H1 (cell line): ENCODE data around the gene RIN1. TPM values are rescaled to one million over a fixed set of nuclear protein-coding genes. Genes with fewer than 3 reads are reported as not detected.

Experiments
- CTCF ChIA-PET: fragments of 300-600 bp; sonication (Branson Sonifier 250); formaldehyde crosslinking; loops from one replicate; lab custom pipeline; 2021; ENCODE audit not compliant: partially characterized antibody; lab: Charles Lee
- POLR2A ChIA-PET: fragments of 300-600 bp; sonication (Branson Sonifier 250); formaldehyde crosslinking; loops from one replicate; lab custom pipeline; 2021; ENCODE audit warnings: inconsistent platforms; ENCODE audit not compliant: partially characterized antibody; lab: Charles Lee
- DNase-seq, 2 experiments: peaks; one replicate each; pipeline versions ENCODE4 v3.0.0 to v3.0.0-alpha.2; 2010 to 2022; ENCODE audit warnings: low spot score in 2 of 2, low read depth in 1 of 2, mixed read lengths in 1 of 2
- FAIRE-seq: peaks from 2 replicates; lab custom pipeline; 2011; peaks lifted over from hg19 to GRCh38; lab: Jason Lieb, UNC
- H2AFZ ChIP-seq: 2 replicates; pipeline ENCODE4 v1.8.1; 2012; ENCODE audit warnings: low read length, inconsistent platforms
- H2AK5ac ChIP-seq: 2 replicates; pipeline ENCODE4 v1.6.1; 2013; ENCODE audit warnings: low read depth, low read length
- H2BK120ac ChIP-seq: replicated peaks from 2 replicates; pipeline ENCODE3; 2013; ENCODE audit warnings: low read depth, low read length, inconsistent platforms
- H2BK12ac ChIP-seq: 2 replicates; pipeline ENCODE4 v1.6.1; 2013; ENCODE audit warnings: low read depth, low read length
- H2BK15ac ChIP-seq: 2 replicates; pipeline ENCODE4 v1.6.1; 2013; ENCODE audit warnings: low read length
- H2BK20ac ChIP-seq: 2 replicates; pipeline ENCODE4 v1.6.1; 2013; ENCODE audit warnings: low read length
- H2BK5ac ChIP-seq: 2 replicates; pipeline ENCODE4 v1.6.1; 2013; ENCODE audit warnings: low read depth, low read length
- H3K14ac ChIP-seq: 2 replicates; pipeline ENCODE4 v1.6.1; 2013; ENCODE audit warnings: inconsistent platforms; ENCODE audit not compliant: insufficient read length
- H3K18ac ChIP-seq: 2 replicates; pipeline ENCODE4 v1.6.1; 2013; ENCODE audit warnings: low read length; ENCODE audit errors: extremely low read depth
- H3K23ac ChIP-seq: 2 replicates; pipeline ENCODE4 v1.6.1; 2013; ENCODE audit warnings: inconsistent platforms; ENCODE audit not compliant: insufficient read length
- H3K23me2 ChIP-seq: 2 replicates; pipeline ENCODE4 v1.6.1; 2013; ENCODE audit warnings: low read depth, low read length
- H3K27ac ChIP-seq: 2 replicates; pipeline ENCODE4 v1.6.1; 2011; ENCODE audit warnings: low read depth, low read length, inconsistent platforms
- H3K27me3 ChIP-seq, 4 experiments: replicated peaks in 1 of 4; 1 replicate in 1 of 4; 2 replicates in 3 of 4; pipeline versions ENCODE4 v1.6.1 to v1.8.1; 2011 to 2013; ENCODE audit warnings: low read length in 3 of 4, mild to moderate bottlenecking in 3 of 4, inconsistent platforms in 2 of 4, mixed read lengths in 2 of 4, moderate library complexity in 1 of 4; ENCODE audit not compliant: control insufficient read depth in 3 of 4, insufficient read depth in 3 of 4; ENCODE audit errors: extremely low read depth in 1 of 4
- H3K36me3 ChIP-seq, 4 experiments: 2 replicates each; pipeline versions ENCODE4 v1.6.1 to v1.8.1; 2011 to 2013; ENCODE audit warnings: mild to moderate bottlenecking in 4 of 4, low read length in 3 of 4, moderate library complexity in 2 of 4, control low read depth in 1 of 4, inconsistent platforms in 1 of 4; ENCODE audit not compliant: insufficient read depth in 4 of 4, control insufficient read depth in 2 of 4
- H3K4ac ChIP-seq: replicated peaks from 2 replicates; pipeline ENCODE3; 2013; ENCODE audit warnings: low read length, low read depth, mixed read lengths, inconsistent platforms; ENCODE audit not compliant: insufficient read length
- H3K4me1 ChIP-seq, 4 experiments: replicated peaks in 1 of 4; 1 replicate in 1 of 4; 2 replicates in 3 of 4; pipeline versions ENCODE4 v1.6.1 to v1.8.1; 2011 to 2013; ENCODE audit warnings: low read length in 3 of 4, inconsistent platforms in 2 of 4, mixed read lengths in 1 of 4; ENCODE audit not compliant: insufficient read depth in 4 of 4, control insufficient read depth in 3 of 4
- H3K4me2 ChIP-seq, 2 experiments: 2 replicates each; pipeline versions ENCODE4 v1.6.1 to v1.8.1; 2011 to 2013; ENCODE audit warnings: low read depth in 2 of 2, low read length in 2 of 2, control low read depth in 1 of 2, inconsistent platforms in 1 of 2, mild to moderate bottlenecking in 1 of 2; ENCODE audit not compliant: insufficient read depth in 1 of 2
- H3K4me3 ChIP-seq, 4 experiments: fragments of 200-600, 300-600 bp in 1 of 4; sonication (generic), shearing (Covaris generic), sonication (Bioruptor Twin) in 1 of 4; 2 replicates each; pipeline versions ENCODE4 v1.5.1 to v1.8.1; 2011 to 2016; ENCODE audit warnings: low read length in 4 of 4, low read depth in 3 of 4, control low read depth in 2 of 4, inconsistent platforms in 2 of 4, mild to moderate bottlenecking in 2 of 4, mixed read lengths in 1 of 4, moderate library complexity in 1 of 4; ENCODE audit not compliant: insufficient read depth in 2 of 4; ENCODE audit errors: extremely low read depth in 1 of 4
- H3K56ac ChIP-seq: replicated peaks from 2 replicates; pipeline ENCODE3; 2013; ENCODE audit warnings: low read depth, mild to moderate bottlenecking, mixed read lengths, low read length, inconsistent platforms; ENCODE audit not compliant: insufficient read length
- H3K79me1 ChIP-seq: 2 replicates; pipeline ENCODE4 v1.6.1; 2013; ENCODE audit warnings: low read depth, low read length, control low read depth
- H3K79me2 ChIP-seq, 2 experiments: 2 replicates each; pipeline versions ENCODE4 v1.6.1 to v1.8.1; 2012 to 2013; ENCODE audit warnings: low read length in 2 of 2, mild to moderate bottlenecking in 2 of 2, inconsistent platforms in 1 of 2; ENCODE audit not compliant: insufficient read depth in 2 of 2, control insufficient read depth in 1 of 2
- H3K9ac ChIP-seq, 4 experiments: replicated peaks in 1 of 4; 1 replicate in 1 of 4; 2 replicates in 3 of 4; pipeline versions ENCODE4 v1.6.1 to v1.8.1; 2011 to 2013; ENCODE audit warnings: low read depth in 3 of 4, low read length in 3 of 4, control low read depth in 2 of 4, mild to moderate bottlenecking in 2 of 4, moderate library complexity in 2 of 4, inconsistent platforms in 1 of 4; ENCODE audit errors: extremely low read depth in 1 of 4
- H3K9me3 ChIP-seq, 2 experiments: 2 replicates each; pipeline versions ENCODE4 v1.6.1 to v1.8.1; 2012 to 2013; ENCODE audit warnings: mild to moderate bottlenecking in 2 of 2, moderate library complexity in 2 of 2, control low read depth in 1 of 2, inconsistent platforms in 1 of 2, low read depth in 1 of 2, low read length in 1 of 2, mixed read lengths in 1 of 2; ENCODE audit not compliant: insufficient read depth in 2 of 2
- H4K20me1 ChIP-seq, 2 experiments: replicated peaks in 1 of 2; 2 replicates each; pipeline versions ENCODE3 to v1.8.1; 2011 to 2013; ENCODE audit warnings: inconsistent platforms in 2 of 2, low read length in 2 of 2, mild to moderate bottlenecking in 1 of 2; ENCODE audit not compliant: insufficient read depth in 2 of 2, control insufficient read depth in 1 of 2
- H4K5ac ChIP-seq: 2 replicates; pipeline ENCODE4 v1.6.1; 2013; ENCODE audit warnings: low read length, low read depth, mixed read lengths, inconsistent platforms; ENCODE audit not compliant: insufficient read length
- H4K8ac ChIP-seq: 2 replicates; pipeline ENCODE4 v1.8.0; 2013; ENCODE audit warnings: mild to moderate bottlenecking, moderate library complexity, low read length, inconsistent platforms; ENCODE audit not compliant: insufficient read depth; ENCODE audit errors: extremely low read depth
- H4K91ac ChIP-seq: replicated peaks from 2 replicates; pipeline ENCODE3; 2013; ENCODE audit warnings: low read length, mixed read lengths, inconsistent platforms; ENCODE audit not compliant: insufficient read length
- BRCA1 ChIP-seq: IDR thresholded peaks from 2 replicates; pipeline ENCODE4 v1.6.1; 2012; ENCODE audit warnings: low read depth, low read length, improper control_type of control experiment
- CBX8 ChIP-seq: fragments of 300-800, 300-1000 bp; sonication (generic); IDR thresholded peaks from 2 replicates; pipeline ENCODE4 v1.7.1; 2016; ENCODE audit warnings: low read depth, low read length, borderline replicate concordance
- EP300 ChIP-seq, 2 experiments: IDR thresholded peaks; 1 replicate in 1 of 2; 2 replicates in 1 of 2; pipeline ENCODE4 v1.6.1; 2011 to 2012; ENCODE audit warnings: low read depth in 2 of 2, low read length in 2 of 2, mild to moderate bottlenecking in 2 of 2, borderline replicate concordance in 1 of 2, inconsistent platforms in 1 of 2, moderate library complexity in 1 of 2
- GTF2F1 ChIP-seq: IDR thresholded peaks from 2 replicates; pipeline ENCODE4 v1.6.1; 2012; ENCODE audit warnings: low read depth, low read length, improper control_type of control experiment, borderline replicate concordance
- MAFK ChIP-seq: IDR thresholded peaks from 2 replicates; pipeline ENCODE4 v1.6.1; 2012; ENCODE audit warnings: low read depth, mild to moderate bottlenecking, improper control_type of control experiment, low read length
- SAP30 ChIP-seq: fragments of 300-600 bp; sonication (generic); IDR thresholded peaks from 2 replicates; pipeline ENCODE4 v1.7.1; 2012; ENCODE audit warnings: low read length, moderate library complexity, mild to moderate bottlenecking, inconsistent platforms; ENCODE audit not compliant: insufficient read depth, insufficient replicate concordance
- SIRT6 ChIP-seq: IDR thresholded peaks from one replicate; pipeline ENCODE4 v1.7.1; 2012; ENCODE audit warnings: low read length, inconsistent platforms
- SRF ChIP-seq: IDR thresholded peaks from 2 replicates; pipeline ENCODE4 v1.6.1; 2011; ENCODE audit warnings: mild to moderate bottlenecking, low read depth, low read length, moderate library complexity
- TBP ChIP-seq: IDR thresholded peaks from 2 replicates; pipeline ENCODE4 v1.6.1; 2011; ENCODE audit warnings: low read depth, low read length, improper control_type of control experiment
- TEAD4 ChIP-seq: IDR thresholded peaks from 2 replicates; pipeline ENCODE4 v1.6.1; 2012; ENCODE audit warnings: low read depth, low read length, inconsistent platforms, mixed read lengths
- WGBS, 2 experiments: shearing (Covaris generic) in 1 of 2; methylation state at CpG; one replicate each; pipeline versions ENCODE4 v1.1.6 to v1.1.7; 2013 to 2015; ENCODE audit warnings: low lambda C conversion rate in 2 of 2, mixed read lengths in 2 of 2, inconsistent platforms in 1 of 2, low coverage in 1 of 2, missing lambda C conversion rate in 1 of 2; ENCODE audit not compliant: insufficient replicate concordance in 2 of 2, insufficient coverage in 1 of 2, insufficient read length in 1 of 2; ENCODE audit errors: extremely low coverage in 1 of 2, missing lambda C conversion rate in 1 of 2; 5-methylcytosine and 5-hydroxymethylcytosine counted together
- polyA plus RNA-seq, 7 experiments: library from polyadenylated mRNA; depleted of rRNA in 3 of 7; stranded (reverse) in 5 of 7; unstranded in 2 of 7; fragments of >200 nt in 5 of 7; fragments of 200-250 nt in 2 of 7; gene quantifications; 1 replicate in 5 of 7; 2 replicates in 1 of 7; 4 replicates in 1 of 7; pipeline versions ENCODE4 v1.2.1 to v1.2.3, GENCODE V29; 2011 to 2013; ENCODE audit warnings: missing spikeins in 2 of 7, mixed read lengths in 2 of 7
- total RNA-seq: library from RNA; stranded (reverse); fragmentation: NEBNext Ultra II Directional; extraction: Animal tissue kit (Norgen Biotek cat#: 25700); gene quantifications from 2 replicates; pipeline ENCODE4 v1.2.1, GENCODE V29; 2021
- TF ChIP-seq, protein P1 (sequence below): IDR thresholded peaks from 2 replicates; pipeline ENCODE4 v1.6.1; 2011; ENCODE audit warnings: low read depth, mild to moderate bottlenecking, low read length; ENCODE audit not compliant: insufficient read depth

Gene RIN1
- total and polyA plus RNA-seq, 2 of the 8 experiments (the other 6 are each of a cell fraction or from before 2014, with no cell fraction given), result 2.5 to 5.4 TPM

DNA sequence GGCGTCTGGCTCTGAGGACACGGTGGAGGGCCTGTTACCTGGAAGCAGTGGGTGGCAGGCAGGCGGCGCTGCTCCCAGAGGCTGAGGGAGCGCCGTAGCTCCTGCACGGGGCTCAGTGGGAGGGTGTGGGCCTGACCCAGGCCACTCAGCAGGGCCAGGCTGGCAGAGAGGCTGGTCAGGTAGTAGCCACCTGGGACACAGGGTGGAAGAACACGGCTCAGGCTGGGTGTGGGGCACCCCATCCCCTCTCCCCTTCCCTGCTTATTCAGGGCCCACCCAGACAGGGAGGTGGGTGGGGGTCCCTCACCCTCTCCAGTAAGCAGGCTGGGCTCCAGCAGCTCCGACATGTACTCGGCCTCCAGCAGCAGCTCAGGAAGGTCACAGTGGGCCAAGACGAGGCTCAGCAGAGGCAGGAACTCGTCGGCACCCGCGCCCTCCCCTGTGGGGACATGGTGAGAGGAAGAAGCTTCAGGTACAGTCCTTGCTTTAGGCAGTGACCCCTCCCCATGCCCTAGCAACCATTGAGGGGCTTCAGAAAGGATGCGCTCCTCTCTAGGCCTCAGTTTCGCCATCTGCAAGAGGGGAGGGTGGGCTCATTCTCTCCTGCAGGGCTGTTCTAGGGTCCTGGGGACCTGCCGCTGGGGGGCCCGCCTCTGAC lies 2.9 kb downstream of the RIN1 start:
- Histone ChIP-seq H4K20me1 (no peaks in the 10 kb centered on the region), H3K9ac (no peak overlapping the region), H2BK20ac (no peak overlapping the region), H2BK15ac (no peak overlapping the region), H3K14ac (no peak overlapping the region), H3K79me1 (no peaks in the 10 kb centered on the region), H3K18ac (no peak overlapping the region), H3K23me2 (no peaks in the 10 kb centered on the region; the same call in 1 of the 2 replicates), H3K27me3 (no peaks in the 10 kb centered on the region; a peak in 2 of 7 replicates), H3K4me2 (no peak overlapping the region), H3K4me3 (no peak overlapping the region), H3K79me2 (no peaks in the 10 kb centered on the region), H2BK5ac (no peak overlapping the region), H4K5ac (no peak overlapping the region), H4K8ac (no peak overlapping the region; the same call in 1 of the 2 replicates), H2BK12ac (no peak overlapping the region), H3K56ac (no peak overlapping the region), H2AK5ac (no peak overlapping the region), H3K9me3 (no peaks in the 10 kb centered on the region), H3K36me3 (no peaks in the 10 kb centered on the region; a peak in 1 of 8 replicates), H3K23ac (no peak overlapping the region), H3K4ac (no peak overlapping the region), H4K91ac (no peak overlapping the region), H3K27ac (no peak overlapping the region), H3K4me1 (peaks cover 5 to 26% (median 16%) of the 10 kb centered on the region in 4 experiments), H2AFZ (no peak overlapping the region), H2BK120ac (no peak overlapping the region)
- FAIRE-seq (no peak), DNase-seq (no peak)
- 88% methylated on average over 13 of the region's 19 CpGs; no CpG with 5 or more reads in 1 of the 2 experiments for WGBS, 2 experiments
- ChIA-PET CTCF (interaction anchor here (0.6 to 8.7 kb wide), 8 partner anchors 11 to 57 kb away, joined by 3 to 242 read pairs (median 10); partner anchors contain the start of genes BRMS1 and CD248), POLR2A (interaction anchor here (0.9 to 8.5 kb wide), 7 partner anchors 8 to 43 kb away, joined by 3 to 61 read pairs (median 8); partner anchors contain the start of genes B4GAT1, BRMS1, CD248 and YIF1A)
- TF ChIP-seq MAFK, result no peak
- TF ChIP-seq EP300 (IDR thresholded peaks at IDR 0.05; ENCODE audit: borderline replicate concordance in 1 of 2, low read depth in 2 of 2, low read length in 2 of 2), result no peak
- no peak for TF ChIP-seq SRF
- no peak for TF ChIP-seq TEAD4
- TF ChIP-seq SAP30, result no peak
- no peak for TF ChIP-seq GTF2F1
- no peak for TF ChIP-seq CBX8
- TF ChIP-seq TBP, result no peak
- TF ChIP-seq SIRT6, result no peak
- TF ChIP-seq BRCA1, result no peak
- TF ChIP-seq, protein P1, sequence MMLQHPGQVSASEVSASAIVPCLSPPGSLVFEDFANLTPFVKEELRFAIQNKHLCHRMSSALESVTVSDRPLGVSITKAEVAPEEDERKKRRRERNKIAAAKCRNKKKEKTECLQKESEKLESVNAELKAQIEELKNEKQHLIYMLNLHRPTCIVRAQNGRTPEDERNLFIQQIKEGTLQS, result no peak
